GM21390 (cell line): ENCODE measurements around the gene IL32.
A peak's percentile ranks its signal among the peaks of the same experiment; 100 is the strongest.
"Not testable (repeated sequence)": the region's sequence is repeated elsewhere in the genome, so short reads cannot be mapped to it uniquely, and the experiment has no call there.

Source experiments
- ATAC-seq: cut with Tn5 transposase; IDR thresholded peaks from one replicate; pipeline ENCODE4 v1.9.1; 2021; ENCODE audit not compliant: unreplicated experiment

Gene IL32

DNA sequence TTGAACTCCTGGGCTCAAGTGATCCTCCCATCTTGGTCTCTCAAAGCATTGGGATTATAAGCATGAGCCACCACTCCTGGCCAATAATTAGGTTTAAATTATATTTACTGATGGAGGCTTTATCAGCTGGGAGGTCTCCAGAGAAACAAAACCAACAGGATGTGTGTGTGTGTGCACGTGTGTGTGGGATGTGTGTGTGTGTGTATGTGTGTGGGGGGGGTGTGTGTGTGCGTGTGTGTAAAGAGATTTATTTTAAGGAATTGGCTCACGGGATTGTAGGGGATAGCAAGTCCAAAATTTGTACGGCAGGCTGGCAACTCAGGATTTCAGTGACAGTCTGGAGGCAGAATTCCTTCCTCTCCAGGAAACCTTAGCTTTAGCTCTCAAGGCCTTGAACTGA is 14.4 kb upstream of the IL32 start:
- ATAC-seq: no peak

DNA sequence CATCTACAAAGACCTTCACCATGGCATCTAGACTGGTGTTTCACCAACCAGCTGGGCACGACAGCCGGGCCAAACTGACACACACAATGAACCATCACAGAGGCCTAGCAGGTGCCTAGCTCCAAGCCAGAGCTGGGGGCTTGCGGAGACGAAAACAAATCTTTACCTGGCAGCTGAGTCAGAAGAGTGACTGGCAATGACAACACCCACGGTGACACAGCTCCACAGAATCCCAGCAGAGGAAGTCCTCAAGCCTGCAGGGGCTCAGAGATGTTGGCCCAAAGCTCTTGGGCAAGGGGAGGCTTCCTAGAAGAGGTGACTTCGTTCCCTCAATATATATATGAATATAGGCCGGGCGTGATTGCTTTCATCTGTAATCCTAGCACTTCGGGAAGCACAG is 13.9 kb upstream of the IL32 start:
- no peak for ATAC-seq

DNA sequence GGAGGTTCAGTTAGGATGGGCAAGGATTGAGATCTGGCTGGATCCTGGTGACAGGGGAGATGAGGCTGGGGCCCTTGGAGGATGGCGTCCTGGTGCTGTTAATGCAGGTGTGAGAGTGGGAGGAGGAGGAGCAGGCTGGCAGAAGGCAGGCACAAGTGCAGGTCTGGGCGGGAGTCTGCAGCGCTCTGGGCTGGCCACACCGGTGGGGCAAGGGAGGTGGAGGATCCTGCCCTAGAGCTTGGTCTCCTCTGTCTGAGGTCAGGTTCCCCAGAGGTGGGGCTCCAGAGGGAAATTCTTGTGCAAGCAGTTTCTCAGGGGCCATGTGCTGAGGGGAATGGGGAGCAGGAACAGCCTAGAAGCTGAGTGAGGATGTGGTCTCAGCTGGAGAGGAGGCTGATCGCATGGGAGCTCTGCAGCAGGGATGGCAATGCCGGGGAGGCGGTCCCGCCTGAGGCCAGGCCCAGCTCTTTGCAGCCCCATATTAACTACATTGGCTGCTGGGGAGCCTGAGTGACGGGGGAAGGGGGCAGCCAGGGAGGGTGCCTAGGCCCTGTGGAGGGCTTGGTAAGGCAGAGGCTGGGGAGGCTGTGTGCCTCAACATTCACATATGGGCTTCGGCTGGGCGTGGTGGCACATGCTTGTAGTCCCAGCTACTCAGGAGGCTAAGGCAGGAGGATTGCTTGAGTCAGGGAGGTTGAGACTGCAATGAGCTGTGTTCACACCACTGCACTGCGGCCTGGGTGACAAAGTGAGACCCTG is 12.7 kb upstream of the IL32 start:
- ATAC-seq: not testable (repeated sequence)

DNA sequence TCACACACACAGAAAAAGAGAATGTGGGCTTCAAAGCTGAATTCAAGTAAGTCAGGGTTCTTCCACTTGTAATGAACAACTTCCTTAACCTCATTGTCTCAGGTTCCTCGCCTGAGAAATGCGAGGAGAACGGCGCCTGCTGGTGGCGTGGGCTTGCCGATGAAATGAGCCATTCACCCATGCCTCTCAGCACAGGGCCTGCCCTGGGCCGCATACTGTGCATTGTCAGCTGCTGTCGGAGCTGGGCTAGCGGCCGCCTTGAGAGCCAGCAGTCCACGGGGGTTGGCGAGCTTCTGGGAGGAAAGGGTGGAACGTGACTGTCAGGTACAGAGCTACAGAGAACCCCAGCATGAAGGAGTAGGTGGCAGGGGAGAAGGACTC is 12.1 kb upstream of the IL32 start:
- not testable (repeated sequence) for ATAC-seq

DNA sequence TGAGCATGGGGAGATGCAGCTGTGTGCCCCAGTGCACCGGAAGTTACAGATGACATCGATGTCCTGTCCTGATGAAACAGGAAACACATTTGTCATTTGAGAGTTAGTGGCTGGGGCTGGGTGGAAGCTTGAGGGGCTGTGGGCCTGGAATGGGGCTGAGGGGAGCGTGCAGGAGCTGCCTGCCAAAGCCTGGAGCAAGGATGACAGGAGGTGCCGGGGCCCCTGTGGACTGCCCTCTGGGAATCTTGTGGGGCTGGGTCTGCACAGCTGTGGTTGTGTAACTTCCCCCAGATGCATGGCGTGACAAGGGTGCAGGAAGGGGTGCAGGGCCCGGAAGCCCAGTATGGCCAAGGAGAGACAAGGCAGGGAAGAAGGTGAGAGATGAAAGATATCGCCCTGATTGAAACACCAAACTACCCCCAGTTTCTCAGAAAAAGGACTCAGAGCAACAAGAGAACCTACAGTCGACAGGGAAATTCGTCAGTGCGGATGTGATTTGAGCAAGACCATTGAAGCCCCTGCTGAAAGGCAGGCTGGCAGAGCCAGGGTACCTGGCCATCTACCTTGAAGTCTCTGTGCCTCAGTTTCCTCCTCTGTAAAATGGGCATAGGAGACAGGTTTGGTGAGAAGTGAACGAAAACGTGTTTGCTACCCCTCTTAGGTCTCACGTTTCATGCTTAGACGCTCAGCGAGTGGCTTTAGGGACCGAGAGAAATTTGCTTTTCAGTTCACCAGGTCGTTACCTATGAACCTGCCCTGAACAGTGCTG is 10.3 kb upstream of the IL32 start:
- ATAC-seq: no peak

DNA sequence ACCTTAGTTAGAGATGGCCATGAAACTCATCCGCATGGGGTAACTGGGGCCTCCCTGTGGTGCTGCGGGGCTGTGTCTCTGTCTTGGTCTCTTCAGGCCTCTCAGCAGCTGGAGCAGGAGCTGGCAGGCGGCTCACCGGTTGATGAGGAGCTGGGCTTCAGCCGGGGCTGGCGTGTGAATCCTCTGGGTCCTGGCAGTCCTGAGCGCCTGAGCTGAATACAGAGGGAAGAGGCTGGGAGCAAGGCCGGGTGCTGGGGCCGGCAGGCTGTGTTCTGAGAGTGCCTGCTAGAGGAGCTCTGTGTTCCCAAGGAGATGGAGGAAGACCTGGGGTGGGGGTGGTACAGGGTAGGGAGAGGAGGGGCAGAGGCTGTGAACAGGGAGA is 9.7 kb upstream of the IL32 start:
- ATAC-seq: not testable (repeated sequence)

DNA sequence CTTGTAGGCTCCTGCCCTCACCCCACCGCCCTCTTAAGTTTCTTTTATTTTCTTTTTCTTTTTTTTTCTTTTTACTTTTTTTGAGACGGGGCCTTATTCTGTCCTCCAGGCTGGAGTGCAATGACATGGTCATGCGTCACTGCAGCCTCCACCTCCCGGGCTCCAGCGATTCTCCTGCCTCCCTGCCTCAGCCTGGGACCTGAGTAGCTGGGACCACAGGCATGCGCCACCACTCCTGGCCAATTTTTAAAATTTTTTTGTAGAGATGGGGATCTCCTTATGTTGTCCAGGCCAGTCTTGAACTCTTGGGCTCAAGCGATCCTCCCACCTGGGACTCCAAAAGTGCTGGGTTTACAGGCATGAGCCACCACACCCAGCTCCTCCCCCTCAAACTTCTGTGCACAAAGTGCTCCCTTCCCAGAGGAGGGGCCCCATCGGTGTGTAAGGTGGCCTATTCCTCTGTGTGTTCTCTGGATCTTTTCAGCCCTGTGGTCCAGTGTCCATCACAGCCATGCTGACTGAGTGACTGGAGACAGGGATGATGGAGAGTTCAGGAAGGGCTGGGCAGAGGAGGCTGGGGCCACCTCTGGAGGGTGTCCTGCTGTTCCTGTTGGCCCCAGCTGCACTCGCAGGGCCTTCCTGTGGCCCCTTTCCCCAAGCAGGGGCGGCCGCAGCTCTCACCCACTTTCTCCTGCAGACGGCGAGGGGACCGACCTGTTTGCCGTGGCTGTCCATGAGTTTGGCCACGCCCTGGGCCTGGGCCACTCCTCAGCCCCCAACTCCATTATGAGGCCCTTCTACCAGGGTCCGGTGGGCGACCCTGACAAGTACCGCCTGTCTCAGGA is 8.9 kb upstream of the IL32 start:
- ATAC-seq: no peak

DNA sequence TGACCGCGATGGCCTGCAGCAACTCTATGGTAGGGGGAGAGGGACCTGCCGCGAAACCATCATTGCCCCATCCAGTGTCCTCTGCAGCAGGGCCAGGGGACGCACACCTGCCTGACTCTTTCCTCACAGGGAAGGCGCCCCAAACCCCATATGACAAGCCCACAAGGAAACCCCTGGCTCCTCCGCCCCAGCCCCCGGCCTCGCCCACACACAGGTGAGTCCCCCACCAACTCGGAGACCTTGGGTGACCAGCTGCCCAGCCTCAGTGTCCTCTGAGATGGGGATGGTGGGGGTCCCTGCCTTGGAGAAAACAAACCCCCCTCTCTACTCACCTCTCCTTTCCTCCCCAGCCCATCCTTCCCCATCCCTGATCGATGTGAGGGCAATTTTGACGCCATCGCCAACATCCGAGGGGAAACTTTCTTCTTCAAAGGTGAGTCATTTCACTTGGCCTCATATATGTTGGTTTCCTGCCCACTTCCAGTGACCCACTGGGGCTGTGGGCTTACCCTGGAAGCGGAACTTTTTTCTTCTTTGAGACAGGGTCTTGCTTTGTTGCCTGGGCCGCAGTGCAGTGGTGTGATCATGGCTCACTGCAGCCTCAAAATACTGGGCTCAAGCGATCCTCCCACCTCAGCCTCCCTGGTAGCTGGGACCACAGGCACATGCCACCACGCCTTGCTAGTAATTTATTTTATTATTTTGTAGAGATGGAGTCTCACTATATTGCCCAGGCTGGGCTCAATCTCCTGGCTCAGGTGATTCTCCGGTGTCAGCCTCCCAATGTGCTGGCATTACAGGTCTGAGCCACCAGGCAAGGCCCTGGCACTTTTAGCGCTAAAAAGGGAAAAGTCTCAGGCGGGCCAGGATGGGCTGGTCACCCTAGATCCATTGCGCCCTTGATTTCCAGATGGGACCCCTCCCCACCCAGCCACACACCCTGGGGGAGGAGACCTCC is 8.0 kb upstream of the IL32 start:
- ATAC-seq: no peak

DNA sequence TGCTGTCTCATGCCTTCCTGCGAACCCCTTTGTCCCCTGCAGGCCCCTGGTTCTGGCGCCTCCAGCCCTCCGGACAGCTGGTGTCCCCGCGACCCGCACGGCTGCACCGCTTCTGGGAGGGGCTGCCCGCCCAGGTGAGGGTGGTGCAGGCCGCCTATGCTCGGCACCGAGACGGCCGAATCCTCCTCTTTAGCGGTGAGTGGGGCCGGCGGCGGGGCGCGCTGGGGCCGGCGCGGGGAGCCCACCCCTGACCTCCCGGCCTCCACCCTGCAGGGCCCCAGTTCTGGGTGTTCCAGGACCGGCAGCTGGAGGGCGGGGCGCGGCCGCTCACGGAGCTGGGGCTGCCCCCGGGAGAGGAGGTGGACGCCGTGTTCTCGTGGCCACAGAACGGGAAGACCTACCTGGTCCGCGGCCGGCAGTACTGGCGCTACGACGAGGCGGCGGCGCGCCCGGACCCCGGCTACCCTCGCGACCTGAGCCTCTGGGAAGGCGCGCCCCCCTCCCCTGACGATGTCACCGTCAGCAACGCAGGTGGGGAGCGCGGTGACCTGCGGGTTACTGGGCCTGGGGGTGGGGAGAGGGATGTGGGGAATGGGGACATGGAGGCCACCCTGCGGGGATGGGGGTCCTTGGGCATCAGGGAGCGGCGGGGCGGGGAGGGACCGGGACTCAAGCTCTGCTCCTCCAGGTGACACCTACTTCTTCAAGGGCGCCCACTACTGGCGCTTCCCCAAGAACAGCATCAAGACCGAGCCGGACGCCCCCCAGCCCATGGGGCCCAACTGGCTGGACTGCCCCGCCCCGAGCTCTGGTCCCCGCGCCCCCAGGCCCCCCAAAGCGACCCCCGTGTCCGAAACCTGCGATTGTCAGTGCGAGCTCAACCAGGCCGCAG is 7.1 kb upstream of the IL32 start:
- ATAC-seq: no peak

DNA sequence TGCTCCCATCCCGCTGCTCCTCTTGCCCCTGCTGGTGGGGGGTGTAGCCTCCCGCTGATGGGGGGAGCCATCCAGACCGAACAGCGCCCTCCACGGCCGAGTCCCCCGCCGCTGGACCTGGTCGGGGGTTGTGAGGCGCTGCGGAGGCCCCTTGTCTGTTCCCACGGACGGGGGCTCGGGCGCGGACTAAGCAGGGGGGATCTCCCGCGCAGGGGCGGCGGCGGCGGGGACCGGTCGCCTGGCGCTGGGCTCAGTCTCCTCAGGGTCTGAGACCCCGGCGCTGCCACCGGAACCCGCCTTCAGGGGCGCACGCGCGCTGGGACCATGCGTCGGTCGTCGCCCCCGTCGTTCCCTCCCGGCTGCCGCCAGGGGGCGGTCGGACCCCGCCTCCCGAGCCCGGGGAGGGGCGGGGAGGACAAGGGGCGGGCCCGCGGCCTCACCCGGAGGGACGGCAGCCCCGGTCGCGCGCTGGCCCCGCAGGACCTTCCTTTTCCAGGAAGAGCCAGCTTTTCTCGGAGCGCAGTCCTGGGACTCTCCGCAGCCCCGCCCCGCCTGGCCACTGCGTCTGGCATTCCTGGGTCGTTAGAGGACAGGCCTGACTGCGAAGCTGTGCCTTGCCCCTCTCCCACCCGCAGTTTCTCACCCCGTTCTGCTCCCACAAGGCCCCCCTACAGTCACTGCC is 6.3 kb upstream of the IL32 start:
- peak; percentile 71 for ATAC-seq

DNA sequence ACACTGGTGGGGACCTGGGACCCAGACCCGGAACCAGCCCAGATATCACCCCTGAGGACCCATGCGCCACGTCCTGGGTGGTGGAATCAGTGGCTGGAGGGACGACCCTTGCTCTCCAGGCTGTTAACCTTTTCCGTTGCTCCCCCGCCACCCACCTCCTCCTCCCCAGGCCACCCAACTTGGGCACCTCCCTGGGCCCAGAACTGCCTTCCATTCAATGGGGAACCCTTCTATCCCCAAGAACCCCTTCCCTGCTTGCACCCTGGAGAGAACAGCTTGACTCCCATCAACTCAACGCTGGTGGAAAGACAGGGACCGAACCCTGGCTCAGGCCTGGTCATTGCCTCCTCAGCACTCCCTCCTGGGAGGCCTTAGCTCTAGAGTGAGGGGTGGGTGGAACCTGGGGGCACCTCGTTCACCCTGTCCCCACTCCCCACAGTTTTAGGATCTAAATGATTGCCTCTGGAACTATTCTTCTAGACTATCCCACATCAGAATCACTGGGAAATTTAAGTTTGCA is 5.7 kb upstream of the IL32 start:
- no peak for ATAC-seq

DNA sequence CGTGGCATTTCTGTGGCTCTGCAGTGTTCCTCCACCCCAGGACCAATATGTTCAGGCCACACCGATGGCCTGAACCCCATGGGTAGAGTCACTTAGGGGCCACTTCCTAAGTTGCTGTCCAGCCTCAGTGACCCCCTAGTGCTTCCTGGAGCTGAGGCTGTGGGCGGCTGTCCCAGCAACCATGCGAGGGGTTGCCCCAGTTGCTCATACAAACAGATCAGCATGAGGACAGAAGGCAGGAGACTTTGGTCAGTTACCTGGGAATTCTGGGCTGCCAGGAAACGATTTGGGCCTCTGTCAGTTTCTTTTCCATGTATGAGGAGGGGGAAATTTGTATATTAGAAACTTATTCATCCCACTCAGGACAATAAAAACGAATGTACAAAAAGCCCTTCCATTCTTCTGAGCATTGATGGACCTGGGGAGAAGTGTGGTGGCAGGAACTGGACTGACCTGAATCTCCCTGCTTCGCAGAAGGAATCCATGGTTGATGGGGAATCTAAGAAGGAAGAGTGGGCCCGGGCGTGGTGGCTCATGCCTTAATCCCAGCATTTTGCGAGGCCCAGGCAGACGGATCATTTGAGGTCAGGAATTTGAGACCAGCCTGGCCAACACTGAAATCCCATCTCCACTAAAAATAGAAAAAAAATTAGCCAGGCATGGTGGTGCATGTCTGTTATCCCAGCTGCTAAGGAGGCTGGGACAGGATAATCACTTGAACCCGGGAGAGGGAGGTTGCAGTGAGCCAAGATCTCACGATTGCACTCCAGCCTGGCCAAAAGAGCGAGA is 4.9 kb upstream of the IL32 start:
- ATAC-seq: no peak

DNA sequence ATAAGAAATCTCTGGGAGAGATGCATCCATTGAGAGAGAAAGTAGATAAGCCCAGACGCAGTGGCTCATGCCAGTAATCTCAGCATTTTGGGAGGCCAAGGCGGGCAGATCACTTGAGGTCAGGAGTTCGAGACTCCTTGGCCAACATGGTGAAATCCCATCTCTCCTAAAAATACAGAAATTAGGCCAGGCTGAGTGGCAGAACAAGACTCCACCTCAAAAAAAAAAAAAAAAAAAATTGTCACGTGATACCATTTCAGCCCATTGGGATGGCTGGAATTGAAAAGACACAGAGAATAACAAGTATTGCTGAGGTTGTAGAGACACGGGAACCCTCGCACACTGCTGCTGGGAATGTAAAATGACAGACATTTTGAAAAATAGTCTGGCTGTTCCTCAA is 2.9 kb upstream of the IL32 start:
- ATAC-seq: no peak

DNA sequence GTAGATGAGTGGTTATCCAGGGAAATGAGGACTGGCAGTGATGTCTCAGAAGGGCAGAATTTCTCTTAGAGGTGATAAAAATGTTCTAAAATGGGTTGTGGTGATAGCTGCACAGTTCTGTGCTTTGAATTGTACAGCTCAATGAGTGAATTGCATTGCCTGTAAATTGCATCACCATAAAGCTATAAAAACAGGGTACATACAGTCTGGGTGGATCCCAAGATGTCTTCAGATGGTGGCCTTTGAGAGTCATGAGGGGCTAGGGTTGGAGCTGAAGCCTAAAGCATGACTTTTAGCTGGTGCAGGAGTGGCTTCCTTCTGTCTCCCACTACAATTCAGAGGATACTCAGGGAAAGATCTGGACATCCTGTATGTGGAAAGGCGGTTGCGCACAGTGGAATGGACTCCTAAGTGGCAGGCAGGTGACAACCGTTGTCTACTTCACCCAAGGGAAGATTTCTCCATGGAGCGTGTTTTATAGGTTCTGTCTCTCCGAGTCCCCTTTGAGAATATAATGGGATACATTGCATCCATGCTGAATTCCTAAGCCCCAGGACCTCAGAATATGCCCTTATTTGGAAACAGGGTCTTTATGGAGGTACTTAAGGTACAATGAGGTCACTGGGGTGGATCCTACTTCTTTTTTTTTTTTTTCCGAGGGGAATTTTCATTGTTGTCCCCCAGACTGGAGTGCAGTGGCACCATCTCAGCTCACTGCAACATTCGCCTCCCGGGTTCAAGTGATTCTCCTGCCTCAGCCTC is 1.6 kb upstream of the IL32 start:
- no peak for ATAC-seq

DNA sequence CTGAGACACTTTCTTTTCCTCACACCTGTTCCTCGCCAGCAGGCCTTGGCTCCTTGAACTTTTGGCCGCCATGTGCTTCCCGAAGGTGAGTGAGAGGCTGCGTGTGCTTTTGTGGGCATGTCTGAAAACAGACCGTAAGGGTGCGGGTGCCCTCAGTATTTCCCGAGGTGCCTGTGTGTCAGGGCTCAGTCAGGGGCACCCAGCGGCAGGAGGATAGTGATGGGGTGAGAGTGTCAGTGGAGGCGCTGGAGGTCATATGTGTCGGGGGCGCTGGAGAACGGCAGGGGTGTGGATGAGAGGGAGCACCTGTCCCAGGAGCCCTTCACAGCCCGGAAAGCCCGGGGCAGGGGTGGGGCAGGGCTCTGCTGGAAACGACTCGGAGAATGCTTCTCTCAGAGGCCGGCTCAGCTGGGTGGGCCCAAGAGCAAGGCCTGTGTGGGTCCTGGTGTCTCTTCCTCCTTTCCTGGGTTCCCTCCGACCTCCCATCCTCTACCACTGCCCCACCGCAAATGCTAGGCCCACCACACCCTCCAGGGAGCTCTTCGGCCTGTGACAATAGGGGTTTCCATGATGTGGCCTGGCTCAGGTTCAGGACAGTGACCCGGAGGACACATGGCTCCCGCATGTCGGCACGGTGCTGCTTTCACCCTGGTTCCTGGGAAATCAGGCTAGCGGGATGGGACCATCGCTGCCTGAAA is 451 bp downstream of the IL32 start:
- ATAC-seq: no peak

DNA sequence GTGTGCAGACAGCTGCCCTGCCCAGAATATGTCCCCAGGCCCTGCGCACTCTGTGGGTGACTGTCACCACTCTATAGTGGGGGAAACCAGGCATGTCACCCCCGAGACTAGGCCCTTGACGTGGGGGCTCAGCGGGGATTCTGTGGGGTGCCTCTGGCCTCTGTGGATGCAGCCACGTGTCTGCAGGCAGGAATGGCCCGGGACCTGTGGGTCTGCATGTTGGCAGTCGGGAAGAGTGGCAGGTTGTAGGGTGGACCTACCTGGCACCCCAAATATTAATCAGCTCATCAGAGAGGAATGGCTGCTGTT is 954 bp downstream of the IL32 start:
- no peak for ATAC-seq

DNA sequence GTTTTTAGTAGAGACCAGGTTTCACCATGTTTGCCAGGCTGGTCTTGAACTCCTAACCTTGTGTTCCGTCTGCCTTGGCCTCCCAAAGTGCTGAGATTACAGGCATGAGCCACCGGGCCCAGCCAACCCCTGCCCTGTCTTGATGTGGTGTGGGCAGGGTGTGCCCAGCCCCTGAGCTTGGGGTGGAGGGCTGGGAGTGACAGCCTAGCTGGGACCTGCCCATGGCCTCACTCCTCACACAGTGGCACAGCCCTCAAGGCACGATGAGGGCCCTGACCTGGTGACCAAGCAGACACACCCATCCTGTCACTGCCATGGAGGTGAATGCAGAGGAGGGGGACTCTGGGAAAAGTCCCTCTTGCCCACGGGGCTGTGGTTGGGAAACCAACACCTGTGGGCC is 3.0 kb downstream of the IL32 start:
- ATAC-seq: no peak
